IMR-90 (cell line): Measurements from ENCODE around the gene APOL2. TPM values are rescaled to one million over a fixed set of nuclear protein-coding genes. Genes with fewer than 3 reads are reported as not detected.
A peak's percentile ranks its signal among the peaks of the same experiment; 100 is the strongest.

Experiments used
- ATAC-seq: fragments of 200-7000 bp; cut with Tn5 transposase; 2 replicates; pipeline ENCODE4 v1.9.1; 2020; ENCODE audit warnings: low read depth, mild to moderate bottlenecking, moderate library complexity
- BruUV-seq: library from RNA; stranded (reverse); fragments of 400-500 nt; replicated peaks from 2 replicates; lab custom pipeline; 2021; lab: Mats Ljungman, UMichigan
- CTCF ChIA-PET: fragments of 300-600 bp; formaldehyde crosslinking; extraction: SDS; loops from one replicate; lab custom pipeline; 2021; ENCODE audit warnings: antibody characterized with exemption; lab: Yijun Ruan, JAX
- POLR2A ChIA-PET: fragments of 300-600 bp; sonication (Branson Sonifier 250); formaldehyde crosslinking; loops from one replicate; lab custom pipeline; 2022; ENCODE audit warnings: antibody characterized with exemption; ENCODE audit not compliant: unreplicated experiment; lab: Charles Lee
- DNase-seq: peaks from one replicate; pipeline ENCODE4 v3.0.0; 2013
- H2AFZ ChIP-seq: replicated peaks from 2 replicates; pipeline ENCODE3; 2013; ENCODE audit warnings: low read length, mild to moderate bottlenecking; ENCODE audit not compliant: poor library complexity
- H2AK5ac ChIP-seq: 2 replicates; pipeline ENCODE4 v1.6.1; 2013; ENCODE audit warnings: low read depth, low read length, inconsistent platforms
- H2AK9ac ChIP-seq: replicated peaks from 2 replicates; pipeline ENCODE3; 2013; ENCODE audit warnings: mild to moderate bottlenecking, low read depth, low read length, moderate library complexity; ENCODE audit not compliant: poor library complexity
- H2BK120ac ChIP-seq: 2 replicates; pipeline ENCODE4 v1.6.1; 2013; ENCODE audit warnings: low read depth, low read length, inconsistent platforms
- H2BK15ac ChIP-seq: 3 replicates; pipeline ENCODE4 v1.6.1; 2013; ENCODE audit warnings: low read depth, low read length, inconsistent platforms
- H2BK20ac ChIP-seq: 2 replicates; pipeline ENCODE4 v1.6.1; 2013; ENCODE audit warnings: low read depth, mild to moderate bottlenecking, inconsistent platforms, low read length, moderate library complexity
- H2BK5ac ChIP-seq: 2 replicates; pipeline ENCODE4 v1.6.1; 2013; ENCODE audit warnings: mild to moderate bottlenecking, low read depth, low read length, inconsistent platforms; ENCODE audit not compliant: poor library complexity, severe bottlenecking
- H3K14ac ChIP-seq: replicated peaks from 2 replicates; pipeline ENCODE4 v1.6.1; 2013; ENCODE audit warnings: low read depth, low read length, inconsistent platforms
- H3K18ac ChIP-seq: 2 replicates; pipeline ENCODE4 v1.6.1; 2013; ENCODE audit warnings: low read depth, low read length, control low read depth
- H3K23ac ChIP-seq: 2 replicates; pipeline ENCODE4 v1.6.1; 2013; ENCODE audit warnings: low read depth, low read length, inconsistent platforms
- H3K27ac ChIP-seq: 2 replicates; pipeline ENCODE4 v1.5.1; 2013; ENCODE audit warnings: mild to moderate bottlenecking, control low read depth, low read length; ENCODE audit not compliant: insufficient read depth
- H3K27me3 ChIP-seq: 2 replicates; pipeline ENCODE4 v1.6.1; 2013; ENCODE audit warnings: low read length; ENCODE audit not compliant: control insufficient read depth, insufficient read depth
- H3K36me3 ChIP-seq: 2 replicates; pipeline ENCODE4 v1.6.1; 2013; ENCODE audit warnings: low read length, mixed read lengths; ENCODE audit not compliant: control insufficient read depth, insufficient read depth
- H3K4ac ChIP-seq: 2 replicates; pipeline ENCODE4 v1.6.1; 2013; ENCODE audit warnings: low read depth, low read length, inconsistent platforms
- H3K4me1 ChIP-seq: 2 replicates; pipeline ENCODE4 v1.6.1; 2013; ENCODE audit warnings: low read length, mixed read lengths; ENCODE audit not compliant: control insufficient read depth, insufficient read depth
- H3K4me2 ChIP-seq: 2 replicates; pipeline ENCODE4 v1.6.1; 2013; ENCODE audit warnings: low read depth, mild to moderate bottlenecking, control low read depth, low read length, moderate library complexity
- H3K4me3 ChIP-seq: 2 replicates; pipeline ENCODE4 v1.5.1; 2013; ENCODE audit warnings: low read depth, mild to moderate bottlenecking, control low read depth, low read length, moderate library complexity; ENCODE audit not compliant: insufficient read depth
- H3K56ac ChIP-seq: 2 replicates; pipeline ENCODE4 v1.6.1; 2013; ENCODE audit warnings: low read length, inconsistent platforms; ENCODE audit not compliant: insufficient read depth; ENCODE audit errors: extremely low read depth
- H3K79me1 ChIP-seq, 2 experiments: 2 replicates each; pipeline ENCODE4 v1.6.1; 2013; ENCODE audit warnings: low read length in 2 of 2, inconsistent platforms in 1 of 2, low read depth in 1 of 2
- H3K9ac ChIP-seq: 2 replicates; pipeline ENCODE4 v1.6.1; 2013; ENCODE audit warnings: low read depth, low read length, control low read depth
- H3K9me1 ChIP-seq: 2 replicates; pipeline ENCODE4 v1.6.1; 2013; ENCODE audit warnings: low read length, inconsistent platforms; ENCODE audit not compliant: insufficient read depth
- H3K9me3 ChIP-seq: 2 replicates; pipeline ENCODE4 v1.6.1; 2013; ENCODE audit warnings: low read length; ENCODE audit not compliant: control insufficient read depth, insufficient read depth
- H4K20me1 ChIP-seq: 2 replicates; pipeline ENCODE4 v1.6.1; 2013; ENCODE audit warnings: low read length, inconsistent platforms; ENCODE audit not compliant: insufficient read depth
- H4K5ac ChIP-seq: 2 replicates; pipeline ENCODE4 v1.6.1; 2013; ENCODE audit warnings: mild to moderate bottlenecking, low read depth, low read length, control low read depth
- H4K8ac ChIP-seq, 2 experiments: 2 replicates each; pipeline ENCODE4 v1.6.1; 2013; ENCODE audit warnings: low read depth in 2 of 2, low read length in 2 of 2, control low read depth in 1 of 2, inconsistent platforms in 1 of 2
- H4K91ac ChIP-seq: 2 replicates; pipeline ENCODE4 v1.6.1; 2013; ENCODE audit warnings: low read depth, low read length, inconsistent platforms; ENCODE audit not compliant: insufficient read depth
- BHLHE40 ChIP-seq: fragments of 150-350 bp; IDR thresholded peaks from 2 replicates; pipeline ENCODE4 v1.6.1; 2016; ENCODE audit warnings: mild to moderate bottlenecking, low read depth, low read length
- FOS ChIP-seq: fragments of 150-350 bp; IDR thresholded peaks from 2 replicates; pipeline ENCODE4 v1.6.1; 2016; ENCODE audit warnings: low read depth, low read length
- MAZ ChIP-seq: IDR thresholded peaks from 2 replicates; pipeline ENCODE4 v1.6.1; 2012; ENCODE audit warnings: low read depth, mild to moderate bottlenecking, low read length, improper control_type of control experiment, moderate library complexity, borderline replicate concordance
- NFE2L2 ChIP-seq: fragments of 150-350 bp; IDR thresholded peaks from 2 replicates; pipeline ENCODE4 v1.6.1; 2016; ENCODE audit warnings: low read depth, mild to moderate bottlenecking, low read length
- POLR2A ChIP-seq: IDR thresholded peaks from 2 replicates; pipeline ENCODE4 v1.6.1; 2012; ENCODE audit warnings: mild to moderate bottlenecking, low read depth, low read length
- RAD21 ChIP-seq: IDR thresholded peaks from 2 replicates; pipeline ENCODE4 v1.6.1; 2012; ENCODE audit warnings: low read length, improper control_type of control experiment
- SMC3 ChIP-seq: fragments of 150-350 bp; IDR thresholded peaks from 2 replicates; pipeline ENCODE4 v1.6.1; 2016; ENCODE audit warnings: low read depth, mild to moderate bottlenecking, antibody characterized with exemption, low read length, moderate library complexity
- WGBS, 2 experiments: methylation state at CpG; one replicate each; pipeline versions ENCODE4 v1.1.5 to v1.1.7; 2013; ENCODE audit warnings: missing lambda C conversion rate in 2 of 2; ENCODE audit not compliant: insufficient read length in 1 of 2; ENCODE audit errors: extremely low coverage in 2 of 2; 5-methylcytosine and 5-hydroxymethylcytosine counted together
- dilution Hi-C: fragments of 300-500 bp; cut with HindIII; formaldehyde crosslinking; loops from one replicate; pipeline ENCODE4 v1.14.3; 2018; ENCODE audit warnings: low sequenced_read_pairs; ENCODE audit not compliant: unreplicated experiment
- in situ Hi-C: fragments of 300-500 bp; cut with MboI; formaldehyde crosslinking; loops from 3 replicates; pipeline ENCODE4 v1.14.3; 2019; ENCODE audit warnings: low sequenced_read_pairs, inconsistent platforms, mixed read lengths
- intact Hi-C: fragments of 100-400 bp; cut with micrococcal nuclease; formaldehyde crosslinking; loops from 2 replicates; pipeline ENCODE4 v1.10.0; 2022
- polyA plus RNA-seq, 3 experiments: library from polyadenylated mRNA; depleted of rRNA; stranded (reverse); fragments of >200 nt; gene quantifications; 2 replicates each; pipeline ENCODE4 v1.2.3, GENCODE V29; 2012; ENCODE audit warnings: low replicate concordance in 1 of 3
- total RNA-seq: library from RNA; depleted of rRNA; stranded (reverse); fragments of >200 nt; gene quantifications from 2 replicates; pipeline ENCODE4 v1.2.3, GENCODE V29; 2012

The APOL2 gene
- total and polyA plus RNA-seq, 2 of the 4 experiments (the other 2 are of a cell fraction): 13.1 to 57.5 TPM

DNA sequence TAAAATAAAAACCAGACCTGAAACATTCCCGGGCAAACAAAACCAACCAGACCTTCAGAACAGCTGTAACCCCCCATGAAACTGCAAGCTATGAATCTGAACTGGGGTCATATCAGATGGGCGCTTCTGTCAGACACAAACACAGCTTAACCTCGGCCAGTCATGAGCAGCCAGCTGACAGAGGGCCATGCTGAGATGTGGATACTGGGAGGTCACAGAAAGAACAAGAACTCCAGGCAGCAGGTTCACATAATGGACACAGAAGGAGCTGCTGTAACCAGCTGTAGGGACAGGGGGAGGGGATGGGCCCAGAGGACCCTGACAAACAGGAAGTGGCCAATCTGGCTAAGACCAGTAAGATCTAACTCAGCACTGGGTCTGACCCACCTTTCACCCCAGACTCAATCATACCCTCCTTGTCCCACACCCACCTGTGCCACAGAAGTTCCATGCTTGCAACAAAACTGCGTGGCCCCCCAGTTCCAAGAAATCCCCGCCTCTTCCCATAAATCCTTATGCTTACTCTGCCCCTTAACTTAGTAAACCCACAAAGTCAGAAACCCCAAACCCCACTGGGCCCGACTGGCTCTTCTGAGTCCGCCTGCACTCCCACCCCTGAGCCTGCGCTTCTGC, 41.7 kb downstream of the APOL2 start:
- peak overlapping the region; percentile 28; the same call in 1 of the 2 replicates for H3K23ac ChIP-seq
- H3K79me1 ChIP-seq: peaks cover 0 to 8% of the 10 kb centered on the region in 2 experiments; a peak in 1 of 4 replicates
- H3K4me3 ChIP-seq: no peak overlapping the region
- CTCF ChIA-PET: interaction anchor here (0.5 to 1.2 kb wide), 2 partner anchors 42 to 659 kb away, joined by 3 read pairs; no protein-coding TSS in a partner anchor
- POLR2A ChIA-PET: no interaction called here
- peak overlapping the region; percentile 90 for H3K4ac ChIP-seq
- peak overlapping the region; percentile 48; the same call in 1 of the 2 replicates for H3K18ac ChIP-seq
- H3K9ac ChIP-seq: peak overlapping the region; percentile 30; the same call in 1 of the 2 replicates
- H3K27me3 ChIP-seq: no peaks in the 10 kb centered on the region
- H2BK20ac ChIP-seq: peak overlapping the region; percentile 81; the same call in 1 of the 2 replicates
- peak overlapping the region; percentile 56; the same call in 1 of the 2 replicates for H3K56ac ChIP-seq
- no peaks in the 10 kb centered on the region for H4K20me1 ChIP-seq
- peak overlapping the region; percentile 87 for H2BK5ac ChIP-seq
- peak overlapping the region; percentile 93 for H4K91ac ChIP-seq
- peak overlapping the region; percentile 19 for H4K5ac ChIP-seq
- peak overlapping the region; percentile 94; the same call in 2 of the 3 replicates for H2BK15ac ChIP-seq
- H2AK9ac ChIP-seq: peak overlapping the region; percentile 91
- peak overlapping the region; percentile 88 for H2AFZ ChIP-seq
- H3K9me3 ChIP-seq: no peaks in the 10 kb centered on the region
- peaks cover 12% of the 10 kb centered on the region for H3K9me1 ChIP-seq
- no peaks in the 10 kb centered on the region for H3K36me3 ChIP-seq
- ATAC-seq (peak; percentile 3), DNase-seq (no peak)
- peak overlapping the region; percentile 56 to 98 for H4K8ac ChIP-seq
- peak overlapping the region; percentile 90 for H3K14ac ChIP-seq
- H3K4me2 ChIP-seq: peak overlapping the region; percentile 44
- H2AK5ac ChIP-seq: peak overlapping the region; percentile 63
- no TSS peak for BruUV-seq
- H3K4me1 ChIP-seq: peaks cover 13% of the 10 kb centered on the region
- intact Hi-C loops: loop anchor here (2.0 kb wide), 1 partner anchor 41 kb away; the partner anchor contains the start of gene APOL2
- dilution Hi-C loops: no loop called here
- TF ChIP-seq BHLHE40 (no peak), POLR2A (no peak), MAZ (no peak), NFE2L2 (no peak), RAD21 (no peak), FOS (no peak), SMC3 (no peak)
- 79% methylated on average over 4 of the region's 8 CpGs; no CpG with 5 or more reads in 1 of the 2 experiments for WGBS, 2 experiments
- H3K27ac ChIP-seq: peak overlapping the region; percentile 65
- in situ Hi-C loops: loop anchor here (10.0 kb wide), 1 partner anchor 287 kb away; the partner anchor contains the start of gene TXN2
- peak overlapping the region; percentile 67 for H2BK120ac ChIP-seq
